ENCODE measurements around the gene SCMH1.

SCMH1 gene

DNA sequence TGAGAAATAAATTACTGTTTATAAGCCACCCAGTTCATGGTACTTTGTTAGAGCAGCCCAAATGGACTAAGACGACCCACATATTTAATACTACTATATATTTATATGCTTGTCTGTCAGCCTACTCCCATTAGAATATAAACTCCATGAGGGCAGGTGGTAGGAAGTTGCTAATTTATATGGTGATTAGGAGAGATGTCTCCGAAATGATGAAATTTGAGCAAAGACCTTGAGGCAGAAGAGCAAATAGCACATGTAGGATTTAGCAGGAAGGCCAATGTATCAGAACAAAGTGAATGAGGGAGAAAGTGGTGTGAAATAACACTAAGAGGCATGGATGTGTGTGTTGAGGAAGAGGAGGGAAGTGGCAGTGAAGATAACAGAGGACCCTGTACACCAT, 210.0 kb downstream of the SCMH1 start:
- POLR2A ChIA-PET: no interaction called here

DNA sequence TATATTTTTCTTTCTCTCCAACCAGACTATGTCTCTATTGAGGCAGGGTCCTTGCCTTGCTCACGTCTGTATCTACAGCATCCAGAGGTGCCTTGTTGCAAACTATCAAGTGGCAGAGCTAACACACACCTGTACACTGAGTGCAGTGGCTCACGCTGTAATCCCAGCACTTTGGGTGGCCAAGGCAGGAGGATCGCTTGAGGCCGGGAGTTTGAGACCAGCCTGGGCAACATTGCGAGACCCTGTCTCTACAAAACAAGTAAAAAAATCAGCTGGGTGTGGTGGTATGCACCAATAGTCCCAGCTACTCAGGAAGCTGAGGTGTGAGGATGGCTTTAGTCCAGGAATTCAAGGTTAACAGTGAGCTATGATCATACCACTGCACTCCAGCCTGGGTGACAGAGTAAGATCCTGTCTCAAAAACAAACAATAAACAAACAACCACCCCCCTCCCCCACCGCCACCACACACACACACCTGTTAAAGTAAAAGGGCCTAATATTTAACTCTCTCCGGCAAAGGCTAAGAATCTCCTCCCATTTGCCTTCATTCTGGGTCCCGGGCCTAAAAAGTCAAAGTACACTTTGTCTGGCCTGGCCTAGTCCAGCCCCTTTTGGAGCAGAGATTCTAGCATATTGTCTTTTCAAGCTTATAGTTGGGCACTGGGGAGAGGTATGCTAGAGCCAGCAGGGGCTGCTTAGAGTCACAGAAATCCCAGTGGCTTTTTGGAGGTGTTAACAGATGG, 211.1 kb downstream of the SCMH1 start:
- Histone ChIP-seq H3K4me3 (ENCODE audit: low read depth, low read length) (no peak overlapping the region), H3K36me3 (ENCODE audit: control insufficient read depth in 2 of 2, insufficient read depth in 1 of 2, low read length in 2 of 2) (peaks cover 25 to 93% of the 10 kb centered on the region in 2 experiments), H3K27ac (ENCODE audit: extremely low read depth, low read depth, low read length) (no peak overlapping the region), H3K4me1 (ENCODE audit: control insufficient read depth, insufficient read depth, low read length) (no peaks in the 10 kb centered on the region), H3K9me3 (ENCODE audit: control insufficient read depth, insufficient read depth, low read depth, low read length) (no peaks in the 10 kb centered on the region)
- CTCF ChIA-PET: interaction anchor here (0.6 kb wide), 1 partner anchor 15 kb away, joined by 3 read pairs; no protein-coding TSS in a partner anchor
- POLR2A ChIA-PET: no interaction called here
- TF ChIP-seq ZNF768 (tag by site-specific recombination; IDR thresholded peaks at IDR 0.05) (no peak), ZNF274 (IDR thresholded peaks at IDR 0.05; ENCODE audit: low read length) (no peak), ZNF274 (tag by site-specific recombination; IDR thresholded peaks at IDR 0.05; ENCODE audit: borderline replicate concordance) (no peak), TCF7L2 (IDR thresholded peaks at IDR 0.05; ENCODE audit: borderline replicate concordance, low read depth, low read length) (no peak), ZNF596 (tag by site-specific recombination; IDR thresholded peaks at IDR 0.05) (no peak), ZXDB (tag by site-specific recombination; IDR thresholded peaks at IDR 0.05) (no peak), ZNF121 (tag by site-specific recombination; IDR thresholded peaks at IDR 0.05) (no peak), ZNF112 (tag by site-specific recombination; IDR thresholded peaks at IDR 0.05) (no peak), ZNF510 (tag by site-specific recombination; IDR thresholded peaks at IDR 0.05; ENCODE audit: insufficient replicate concordance) (no peak), SP7 (tag by site-specific recombination; IDR thresholded peaks at IDR 0.05) (no peak)
- TF ChIP-seq, protein P1, sequence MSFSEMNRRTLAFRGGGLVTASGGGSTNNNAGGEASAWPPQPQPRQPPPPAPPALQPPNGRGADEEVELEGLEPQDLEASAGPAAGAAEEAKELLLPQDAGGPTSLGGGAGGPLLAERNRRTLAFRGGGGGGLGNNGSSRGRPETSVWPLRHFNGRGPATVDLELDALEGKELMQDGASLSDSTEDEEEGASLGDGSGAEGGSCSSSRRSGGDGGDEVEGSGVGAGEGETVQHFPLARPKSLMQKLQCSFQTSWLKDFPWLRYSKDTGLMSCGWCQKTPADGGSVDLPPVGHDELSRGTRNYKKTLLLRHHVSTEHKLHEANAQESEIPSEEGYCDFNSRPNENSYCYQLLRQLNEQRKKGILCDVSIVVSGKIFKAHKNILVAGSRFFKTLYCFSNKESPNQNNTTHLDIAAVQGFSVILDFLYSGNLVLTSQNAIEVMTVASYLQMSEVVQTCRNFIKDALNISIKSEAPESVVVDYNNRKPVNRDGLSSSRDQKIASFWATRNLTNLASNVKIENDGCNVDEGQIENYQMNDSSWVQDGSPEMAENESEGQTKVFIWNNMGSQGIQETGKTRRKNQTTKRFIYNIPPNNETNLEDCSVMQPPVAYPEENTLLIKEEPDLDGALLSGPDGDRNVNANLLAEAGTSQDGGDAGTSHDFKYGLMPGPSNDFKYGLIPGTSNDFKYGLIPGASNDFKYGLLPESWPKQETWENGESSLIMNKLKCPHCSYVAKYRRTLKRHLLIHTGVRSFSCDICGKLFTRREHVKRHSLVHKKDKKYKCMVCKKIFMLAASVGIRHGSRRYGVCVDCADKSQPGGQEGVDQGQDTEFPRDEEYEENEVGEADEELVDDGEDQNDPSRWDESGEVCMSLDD (tag by site-specific recombination; IDR thresholded peaks at IDR 0.05): no peak

More for the DNA sequence above, 210.0 kb downstream of the SCMH1 start:
- Histone ChIP-seq H3K4me1 (ENCODE audit: control insufficient read depth, insufficient read depth, low read length) (no peaks in the 10 kb centered on the region), H3K36me3 (ENCODE audit: control insufficient read depth in 2 of 2, insufficient read depth in 1 of 2, low read length in 2 of 2) (peaks cover 25 to 93% of the 10 kb centered on the region in 2 experiments), H3K9me3 (ENCODE audit: control insufficient read depth, insufficient read depth, low read depth, low read length) (no peaks in the 10 kb centered on the region), H3K4me3 (ENCODE audit: low read depth, low read length) (no peak overlapping the region), H3K27ac (ENCODE audit: extremely low read depth, low read depth, low read length) (no peak overlapping the region)
- no peak for TF ChIP-seq ZNF596 (tag by site-specific recombination; IDR thresholded peaks at IDR 0.05)
- TF ChIP-seq MYNN (tag by site-specific recombination; IDR thresholded peaks at IDR 0.05; ENCODE audit: borderline replicate concordance): no peak
- TF ChIP-seq ZNF549 (tag by site-specific recombination; IDR thresholded peaks at IDR 0.05): no peak
- TF ChIP-seq ZNF785 (tag by site-specific recombination; IDR thresholded peaks at IDR 0.05): no peak
- CTCF ChIA-PET: no interaction called here

DNA sequence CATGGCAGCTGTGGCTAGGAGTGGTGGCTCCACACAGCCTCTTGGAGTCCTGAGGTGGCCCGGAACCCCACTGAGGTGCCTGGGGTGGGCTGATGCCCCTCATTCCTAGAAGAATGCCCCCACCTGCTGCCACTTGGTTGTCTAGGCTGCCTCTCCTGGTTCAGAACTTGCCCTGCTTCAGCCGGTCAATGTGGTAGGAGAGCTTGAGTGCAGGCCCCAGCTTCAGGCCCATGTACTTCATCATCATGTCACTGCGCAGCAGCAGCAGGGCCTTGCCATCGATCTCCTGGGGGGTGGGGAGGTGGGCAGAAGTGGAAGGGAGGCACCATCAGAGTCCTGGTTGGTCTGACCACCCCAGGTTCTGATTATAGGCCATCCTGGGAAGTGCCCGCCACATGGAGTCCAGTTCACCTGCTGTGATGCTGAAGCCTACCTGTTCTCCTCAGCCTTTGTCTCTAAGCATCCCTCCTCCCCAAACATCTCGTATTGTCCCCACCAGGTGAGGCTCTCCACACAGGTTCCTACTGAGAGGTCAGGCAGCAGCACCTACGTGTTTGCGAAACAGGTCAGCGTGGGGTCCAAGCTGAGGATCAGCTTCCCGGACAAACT, 214.0 kb downstream of the SCMH1 start:
- Histone ChIP-seq H3K27ac (ENCODE audit: extremely low read depth, low read depth, low read length) (no peak overlapping the region), H3K9me3 (ENCODE audit: control insufficient read depth, insufficient read depth, low read depth, low read length) (no peaks in the 10 kb centered on the region), H3K4me1 (ENCODE audit: control insufficient read depth, insufficient read depth, low read length) (no peaks in the 10 kb centered on the region), H3K4me3 (ENCODE audit: low read depth, low read length) (no peak overlapping the region), H3K36me3 (ENCODE audit: control insufficient read depth in 2 of 2, insufficient read depth in 1 of 2, low read length in 2 of 2) (peaks cover 16 to 85% of the 10 kb centered on the region in 2 experiments)
- POLR2A ChIA-PET: no interaction called here
- CTCF ChIA-PET: interaction anchor here (0.7 kb wide), 1 partner anchor 290 kb away, joined by 3 read pairs; no protein-coding TSS in a partner anchor
- TF ChIP-seq KLF1 (tag by site-specific recombination; IDR thresholded peaks at IDR 0.05): no peak
- TF ChIP-seq ZNF121 (tag by site-specific recombination; IDR thresholded peaks at IDR 0.05): no peak
- TF ChIP-seq ZNF37A (tag by site-specific recombination; IDR thresholded peaks at IDR 0.05): no peak
- no peak for TF ChIP-seq ZNF768 (tag by site-specific recombination; IDR thresholded peaks at IDR 0.05)
- no peak for TF ChIP-seq ZNF600 (tag by site-specific recombination; IDR thresholded peaks at IDR 0.05)
- TF ChIP-seq, protein P2, sequence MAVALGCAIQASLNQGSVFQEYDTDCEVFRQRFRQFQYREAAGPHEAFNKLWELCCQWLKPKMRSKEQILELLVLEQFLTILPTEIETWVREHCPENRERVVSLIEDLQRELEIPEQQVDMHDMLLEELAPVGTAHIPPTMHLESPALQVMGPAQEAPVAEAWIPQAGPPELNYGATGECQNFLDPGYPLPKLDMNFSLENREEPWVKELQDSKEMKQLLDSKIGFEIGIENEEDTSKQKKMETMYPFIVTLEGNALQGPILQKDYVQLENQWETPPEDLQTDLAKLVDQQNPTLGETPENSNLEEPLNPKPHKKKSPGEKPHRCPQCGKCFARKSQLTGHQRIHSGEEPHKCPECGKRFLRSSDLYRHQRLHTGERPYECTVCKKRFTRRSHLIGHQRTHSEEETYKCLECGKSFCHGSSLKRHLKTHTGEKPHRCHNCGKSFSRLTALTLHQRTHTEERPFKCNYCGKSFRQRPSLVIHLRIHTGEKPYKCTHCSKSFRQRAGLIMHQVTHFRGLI (tag by site-specific recombination; IDR thresholded peaks at IDR 0.05): no peak
- no peak for TF ChIP-seq ZNF239 (tag by site-specific recombination; IDR thresholded peaks at IDR 0.05)
- no peak for TF ChIP-seq ZNF157 (tag by site-specific recombination; IDR thresholded peaks at IDR 0.05)
- no peak for TF ChIP-seq ZNF10 (tag by site-specific recombination; IDR thresholded peaks at IDR 0.05)
- TF ChIP-seq, protein P3, sequence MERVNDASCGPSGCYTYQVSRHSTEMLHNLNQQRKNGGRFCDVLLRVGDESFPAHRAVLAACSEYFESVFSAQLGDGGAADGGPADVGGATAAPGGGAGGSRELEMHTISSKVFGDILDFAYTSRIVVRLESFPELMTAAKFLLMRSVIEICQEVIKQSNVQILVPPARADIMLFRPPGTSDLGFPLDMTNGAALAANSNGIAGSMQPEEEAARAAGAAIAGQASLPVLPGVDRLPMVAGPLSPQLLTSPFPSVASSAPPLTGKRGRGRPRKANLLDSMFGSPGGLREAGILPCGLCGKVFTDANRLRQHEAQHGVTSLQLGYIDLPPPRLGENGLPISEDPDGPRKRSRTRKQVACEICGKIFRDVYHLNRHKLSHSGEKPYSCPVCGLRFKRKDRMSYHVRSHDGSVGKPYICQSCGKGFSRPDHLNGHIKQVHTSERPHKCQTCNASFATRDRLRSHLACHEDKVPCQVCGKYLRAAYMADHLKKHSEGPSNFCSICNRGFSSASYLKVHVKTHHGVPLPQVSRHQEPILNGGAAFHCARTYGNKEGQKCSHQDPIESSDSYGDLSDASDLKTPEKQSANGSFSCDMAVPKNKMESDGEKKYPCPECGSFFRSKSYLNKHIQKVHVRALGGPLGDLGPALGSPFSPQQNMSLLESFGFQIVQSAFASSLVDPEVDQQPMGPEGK (tag by site-specific recombination; IDR thresholded peaks at IDR 0.05): no peak
- no peak for TF ChIP-seq ZNF629 (tag by site-specific recombination; IDR thresholded peaks at IDR 0.05)
- TF ChIP-seq ZFP3 (tag by site-specific recombination; IDR thresholded peaks at IDR 0.05; ENCODE audit: low read depth): no peak
- no peak for TF ChIP-seq GLIS1 (tag by site-specific recombination; IDR thresholded peaks at IDR 0.05)
- TF ChIP-seq MYNN (tag by site-specific recombination; IDR thresholded peaks at IDR 0.05; ENCODE audit: borderline replicate concordance): no peak
- TF ChIP-seq SP7 (tag by site-specific recombination; IDR thresholded peaks at IDR 0.05): no peak
